Measurements from ENCODE around the gene EGFLAM.

The EGFLAM gene

DNA sequence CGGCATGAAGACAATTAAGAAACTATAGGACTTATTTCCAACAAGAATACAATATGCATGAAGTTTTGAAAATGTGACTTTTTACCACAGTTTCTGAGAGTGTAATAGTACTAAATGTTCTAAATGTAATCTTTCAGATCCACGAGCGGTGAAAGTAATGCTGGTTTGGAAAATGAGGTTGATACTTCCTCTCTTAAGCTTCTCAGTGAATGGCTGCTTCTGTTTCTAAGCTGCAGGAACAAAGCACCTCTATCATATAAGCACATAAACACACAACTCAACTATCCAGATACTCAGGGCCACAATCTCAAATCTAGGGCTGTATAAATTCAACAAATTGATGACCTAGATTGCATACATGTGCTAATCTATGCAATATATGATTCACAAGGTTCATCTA, 219.8 kb downstream of the EGFLAM start:
- no peak for DNase-seq (ENCODE audit: low read depth)

GRCh38 chr5:38478878-38479277, 220.5 kb downstream of the EGFLAM start:
- DNase-seq (ENCODE audit: low read depth), result no peak

DNA sequence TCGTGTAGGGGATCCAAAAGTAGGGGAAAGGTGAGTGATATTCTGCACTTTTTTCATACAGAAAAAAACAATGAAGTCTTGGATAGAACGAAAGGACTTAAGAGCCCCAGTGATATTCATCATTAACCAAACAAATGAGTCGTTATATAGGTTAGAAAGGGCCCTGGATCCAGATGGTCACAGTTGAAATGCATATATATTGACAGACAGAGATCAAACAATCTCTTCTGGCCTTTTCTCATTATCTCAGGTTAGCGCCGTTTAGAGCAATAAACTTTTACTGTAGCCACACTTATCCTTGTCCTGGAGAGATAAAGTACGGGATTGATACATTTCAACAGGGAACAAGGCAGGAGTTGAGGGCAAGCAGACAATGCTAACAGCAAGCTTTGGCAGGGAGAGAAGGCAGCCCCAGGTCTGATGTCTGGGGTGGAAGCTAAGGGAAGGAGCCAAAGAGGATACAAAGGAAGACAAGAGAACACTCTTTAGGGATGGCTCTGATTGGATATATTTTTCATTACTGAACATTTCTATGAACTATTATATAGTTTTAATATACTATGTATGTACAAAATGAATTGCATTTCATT, 221.1 kb downstream of the EGFLAM start:
- no peak for DNase-seq (ENCODE audit: low read depth)

DNA sequence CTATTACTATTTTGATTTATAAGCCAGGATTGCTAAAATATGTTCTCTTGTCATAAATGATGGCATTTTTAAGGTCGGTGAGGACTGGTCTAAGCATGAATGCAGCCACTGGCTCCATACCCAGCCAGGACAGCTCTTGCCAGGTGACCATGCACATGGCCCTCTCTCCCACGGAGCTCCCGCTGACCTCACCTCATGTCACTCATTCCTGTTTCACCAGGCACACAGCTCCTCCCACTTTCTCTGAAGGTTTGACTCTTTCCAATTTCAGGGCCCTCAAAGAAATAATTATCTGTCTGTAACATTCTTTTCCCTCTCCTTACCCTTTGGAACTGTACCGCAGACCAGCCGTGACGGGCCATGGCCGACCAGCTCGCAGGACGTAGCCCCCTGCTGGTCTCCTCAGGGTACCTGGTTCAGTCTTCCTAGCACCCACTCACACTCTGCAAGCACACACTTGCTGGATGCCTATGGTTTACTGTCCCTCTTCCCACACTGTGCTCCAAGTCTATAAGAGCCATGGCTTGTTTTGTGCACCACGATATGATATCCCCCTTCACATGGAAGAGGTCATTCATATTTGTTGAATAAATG, 225.5 kb downstream of the EGFLAM start:
- DNase-seq (ENCODE audit: low read depth), result no peak

- DNase-seq (ENCODE audit: low read depth), result no peak
Observed at GRCh38 chr5:38494175-38494574, 235.8 kb downstream of the EGFLAM start.

- DNase-seq (ENCODE audit: low read depth), result no peak
Observed at GRCh38 chr5:38494763-38495162, 236.4 kb downstream of the EGFLAM start.

GRCh38 chr5:38497946-38498345, 239.6 kb downstream of the EGFLAM start:
- DNase-seq (ENCODE audit: low read depth), result no peak

DNA sequence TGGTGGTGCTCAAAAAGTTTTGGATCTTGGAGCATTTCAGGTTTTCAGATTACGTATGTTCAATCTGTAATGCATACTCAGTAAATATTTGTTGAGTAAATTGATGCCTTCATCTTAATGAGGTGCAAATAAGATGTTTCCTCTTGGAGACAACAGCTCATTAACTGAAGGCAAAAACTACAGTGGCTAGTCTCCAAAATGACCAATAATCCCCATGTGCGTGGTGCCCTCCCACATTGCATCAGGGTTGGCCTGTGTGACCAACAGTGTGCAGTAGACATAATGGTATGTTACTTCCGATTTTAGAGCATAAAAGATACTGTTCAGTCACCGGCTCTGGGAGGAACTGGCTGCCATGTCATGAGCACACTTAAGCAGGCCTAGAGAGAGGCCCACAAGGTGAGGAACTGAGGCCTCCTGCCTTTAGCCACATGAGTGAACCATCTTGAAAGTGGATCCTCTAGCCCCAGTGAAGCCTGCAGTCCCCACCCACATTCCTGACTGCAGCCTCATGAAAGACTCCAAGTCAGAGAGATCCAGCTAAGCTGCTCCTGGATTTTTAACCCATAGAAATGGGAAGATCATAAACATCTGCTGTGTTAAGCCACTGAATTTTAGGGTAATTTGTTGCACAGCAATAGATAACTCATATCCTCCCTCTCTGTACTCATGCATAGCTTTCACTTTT, 242.4 kb downstream of the EGFLAM start:
- no peak for DNase-seq (ENCODE audit: low read depth)

DNA sequence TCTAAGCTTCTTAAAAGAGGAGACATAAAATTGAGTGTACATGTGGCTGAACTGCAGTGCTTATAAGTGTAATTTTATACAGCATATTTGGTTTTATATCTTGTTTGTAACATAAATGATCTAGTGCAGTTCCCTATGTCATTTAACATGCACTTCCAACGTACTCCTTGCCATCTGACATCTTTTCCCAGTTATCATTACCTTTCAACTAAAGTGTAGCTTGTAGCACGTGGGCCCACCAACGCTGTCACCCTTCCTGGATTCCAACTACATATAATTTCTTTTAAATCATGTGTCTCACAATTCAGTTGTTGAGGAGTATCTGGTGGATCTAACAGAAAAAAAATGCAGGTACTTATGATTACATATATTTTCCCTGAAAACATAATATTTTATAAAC, 247.9 kb downstream of the EGFLAM start:
- DNase-seq (ENCODE audit: low read depth), result no peak

DNA sequence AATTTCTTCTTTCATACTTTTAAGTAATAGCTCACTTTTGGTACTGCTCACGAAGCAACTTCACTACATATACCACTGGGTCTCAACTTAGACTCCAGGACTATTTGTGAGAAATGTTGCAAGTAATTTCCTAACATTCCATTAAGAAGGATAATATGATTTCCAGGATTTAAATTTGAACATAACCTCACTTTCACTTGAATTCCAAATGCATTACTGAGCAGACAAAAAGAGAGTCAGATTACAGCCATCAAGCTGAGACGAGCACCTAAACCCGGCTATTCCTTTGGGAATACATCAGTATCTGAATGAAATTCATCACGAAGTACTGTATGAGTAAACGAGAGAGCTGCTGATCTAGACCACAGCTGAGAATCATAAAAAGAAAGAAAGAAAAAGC, 250.8 kb downstream of the EGFLAM start:
- no peak for DNase-seq (ENCODE audit: low read depth)
